HG02870 (cell line): ENCODE measurements around the gene PIAS3.
"Not testable (repeated sequence)": the region's sequence is repeated elsewhere in the genome, so short reads cannot be mapped to it uniquely, and the experiment has no call there.

Experiments used
- ATAC-seq: cut with Tn5 transposase; IDR thresholded peaks from one replicate; pipeline ENCODE4 v1.9.1; 2021; ENCODE audit warnings: mild to moderate bottlenecking, moderate library complexity; ENCODE audit not compliant: unreplicated experiment

The PIAS3 gene

DNA sequence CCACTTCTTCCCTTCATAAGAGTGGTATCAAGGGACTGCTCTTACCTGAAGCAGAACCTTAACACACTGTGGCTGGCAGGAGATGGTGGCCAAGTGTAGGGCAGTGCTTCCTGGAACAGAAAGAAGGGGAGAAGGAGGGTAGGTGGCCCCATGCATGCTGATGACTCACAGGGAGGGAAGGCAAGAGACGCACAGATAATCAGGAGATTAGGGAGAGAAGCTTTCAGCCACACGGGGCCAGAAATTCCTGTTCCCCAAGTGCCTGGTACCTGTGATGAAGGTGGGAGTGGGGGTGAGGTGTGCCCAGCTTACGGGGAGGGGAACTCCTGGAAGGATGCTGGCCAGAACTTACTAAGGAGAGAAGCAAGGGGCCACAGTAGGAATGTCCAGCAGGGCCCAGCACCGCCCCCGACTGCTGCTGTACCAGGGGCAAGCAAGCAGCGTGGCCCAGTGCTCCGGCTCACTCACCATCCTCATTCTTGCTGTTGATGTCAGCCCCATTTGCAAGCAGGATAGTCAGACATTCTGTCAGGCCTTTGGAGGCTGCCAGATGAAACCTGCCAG is 19.1 kb upstream of the PIAS3 start:
- no peak for ATAC-seq

DNA sequence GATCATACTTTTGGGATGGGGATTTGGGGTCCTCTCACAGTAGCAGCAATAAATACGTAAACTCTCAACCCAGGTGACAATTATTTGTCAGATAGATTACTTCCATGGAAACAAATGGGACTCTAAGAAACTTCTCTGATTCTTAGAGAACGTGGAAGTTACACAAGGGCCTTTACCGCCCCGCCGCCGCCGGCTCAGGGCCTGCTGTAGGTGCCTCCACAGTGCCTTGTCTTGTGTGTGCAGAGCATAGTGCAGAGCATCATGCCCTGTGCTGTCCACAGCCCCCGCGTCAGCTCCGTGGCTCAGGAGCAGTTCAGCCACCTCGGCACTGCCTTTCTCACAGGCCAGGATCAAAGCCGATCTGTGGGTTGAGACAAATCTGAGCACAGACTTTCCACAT is 15.8 kb upstream of the PIAS3 start:
- no peak for ATAC-seq

DNA sequence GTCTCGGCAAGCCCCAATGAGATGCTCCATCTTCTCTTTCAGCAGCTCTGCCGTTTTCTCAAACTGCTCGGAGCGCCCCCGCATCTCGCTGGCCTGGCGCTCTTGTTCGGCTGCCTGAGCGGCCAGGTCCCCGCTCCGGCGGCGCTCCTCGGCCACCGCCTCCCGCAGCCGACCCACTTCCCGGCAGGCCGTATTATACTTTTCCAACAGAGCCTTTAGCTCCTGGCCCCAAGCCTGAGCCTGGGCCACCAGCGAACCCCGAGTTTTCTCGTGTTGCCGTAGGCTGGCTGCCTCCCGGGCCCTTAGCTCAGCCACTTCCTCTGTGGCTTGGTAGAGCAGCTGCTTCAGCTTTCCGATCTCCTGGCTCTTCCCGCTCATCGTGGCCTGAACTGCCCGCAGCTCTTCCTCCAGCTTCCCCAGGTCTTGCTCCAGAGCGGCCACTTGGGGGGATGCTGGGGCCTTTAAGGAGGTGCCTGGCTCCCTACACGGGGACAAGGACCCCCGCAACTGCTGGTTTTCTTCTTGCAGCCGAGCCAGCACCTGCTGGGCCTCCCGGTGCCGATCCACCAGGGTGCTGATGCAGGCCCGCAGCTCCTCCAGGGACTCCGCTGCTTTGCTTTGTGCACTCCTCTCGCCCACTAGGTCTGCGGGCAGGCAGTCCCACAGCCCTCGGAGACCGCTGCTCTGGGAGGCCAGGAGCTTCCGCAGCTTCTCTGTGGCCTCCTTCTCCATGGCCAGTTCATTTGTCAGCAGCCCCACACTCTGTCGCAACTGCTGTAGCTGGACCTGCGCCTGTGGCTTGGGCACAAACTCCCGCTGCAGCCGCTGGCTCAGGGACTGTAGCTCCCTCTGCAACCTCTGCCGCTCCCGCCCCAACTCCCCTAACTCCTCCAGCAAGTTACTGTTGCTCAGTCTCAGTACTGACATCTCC is 13.4 kb upstream of the PIAS3 start:
- no peak for ATAC-seq

DNA sequence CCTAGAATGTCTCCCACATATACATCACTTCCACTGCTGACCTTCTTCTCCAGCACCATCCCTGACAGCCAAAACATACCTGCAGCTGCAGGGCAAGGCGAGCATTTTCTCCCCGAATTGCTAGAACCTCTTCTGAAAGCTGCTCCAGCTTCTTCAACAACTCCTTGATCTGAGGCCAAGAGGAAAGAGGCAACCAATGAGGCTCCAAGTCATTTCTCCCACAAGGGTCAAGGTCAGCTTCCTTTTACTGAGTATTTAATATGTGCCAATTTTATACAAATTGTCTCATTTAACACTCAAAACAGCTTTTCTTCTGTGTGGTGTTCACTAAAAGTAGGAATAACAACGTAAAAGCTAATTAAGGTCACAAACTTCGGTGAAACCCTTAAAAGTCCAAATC is 9.4 kb upstream of the PIAS3 start:
- no peak for ATAC-seq

DNA sequence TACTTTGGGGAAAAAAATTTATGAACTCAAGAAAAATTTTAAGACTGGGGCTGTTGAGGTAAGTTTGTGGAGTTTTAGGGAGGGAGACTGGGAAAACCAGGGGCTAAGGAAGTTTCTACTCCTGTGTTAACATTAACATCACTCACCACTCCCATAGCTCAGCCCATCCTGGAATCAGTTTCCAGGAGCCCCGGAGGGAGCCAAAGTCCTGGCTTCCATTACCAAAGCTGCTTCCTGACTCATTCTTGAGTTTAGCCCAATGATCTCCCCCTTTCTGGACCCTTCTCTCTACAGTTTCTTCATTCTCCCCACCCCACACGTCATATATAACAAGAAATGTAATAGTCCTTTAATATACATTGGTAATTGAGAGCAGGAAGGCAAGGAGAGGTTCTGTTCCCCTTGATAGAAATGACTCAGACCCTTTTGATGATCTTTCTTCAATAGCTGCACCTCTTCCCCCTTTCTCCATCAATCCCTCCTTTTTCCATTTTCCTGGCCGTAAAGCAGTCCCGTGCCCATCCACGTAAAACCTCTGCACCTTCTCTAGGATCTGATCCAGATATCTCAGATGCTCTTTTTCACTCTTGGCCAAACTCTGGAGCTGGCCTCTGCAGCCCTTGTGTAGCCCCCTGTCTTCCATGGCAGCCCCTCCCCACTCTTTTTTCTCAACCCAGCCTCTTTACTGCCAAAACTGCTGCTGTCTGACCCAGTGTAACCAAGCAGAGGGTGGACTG is 4.6 kb upstream of the PIAS3 start:
- no peak for ATAC-seq

DNA sequence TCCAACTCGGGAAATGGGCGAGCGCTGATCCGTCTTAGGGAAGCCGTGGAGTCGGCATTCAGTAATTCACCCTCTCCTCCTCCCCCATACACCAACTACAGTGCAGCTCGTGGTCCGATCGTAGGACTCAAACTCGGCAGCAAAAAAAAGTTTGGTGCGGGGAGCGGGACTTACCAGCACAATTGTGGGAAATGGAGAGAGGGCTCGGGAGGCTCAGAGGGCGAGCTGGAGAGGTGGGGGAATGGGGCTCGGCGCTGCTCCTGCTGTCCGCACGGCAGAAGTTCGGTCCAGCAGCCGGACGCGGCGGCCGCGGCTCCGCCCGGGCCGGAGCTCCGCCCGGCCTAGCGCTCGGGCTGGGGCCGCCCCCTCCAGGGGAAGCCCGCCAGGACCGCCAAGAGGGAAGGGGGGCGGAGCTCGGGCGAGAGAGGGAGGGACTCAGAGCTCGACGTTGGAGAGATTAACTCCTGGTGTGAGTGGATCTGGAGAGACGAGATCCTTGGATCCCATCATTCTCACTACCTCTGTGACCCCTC is 676 bp upstream of the PIAS3 start:
- ATAC-seq, result peak; percentile 68

DNA sequence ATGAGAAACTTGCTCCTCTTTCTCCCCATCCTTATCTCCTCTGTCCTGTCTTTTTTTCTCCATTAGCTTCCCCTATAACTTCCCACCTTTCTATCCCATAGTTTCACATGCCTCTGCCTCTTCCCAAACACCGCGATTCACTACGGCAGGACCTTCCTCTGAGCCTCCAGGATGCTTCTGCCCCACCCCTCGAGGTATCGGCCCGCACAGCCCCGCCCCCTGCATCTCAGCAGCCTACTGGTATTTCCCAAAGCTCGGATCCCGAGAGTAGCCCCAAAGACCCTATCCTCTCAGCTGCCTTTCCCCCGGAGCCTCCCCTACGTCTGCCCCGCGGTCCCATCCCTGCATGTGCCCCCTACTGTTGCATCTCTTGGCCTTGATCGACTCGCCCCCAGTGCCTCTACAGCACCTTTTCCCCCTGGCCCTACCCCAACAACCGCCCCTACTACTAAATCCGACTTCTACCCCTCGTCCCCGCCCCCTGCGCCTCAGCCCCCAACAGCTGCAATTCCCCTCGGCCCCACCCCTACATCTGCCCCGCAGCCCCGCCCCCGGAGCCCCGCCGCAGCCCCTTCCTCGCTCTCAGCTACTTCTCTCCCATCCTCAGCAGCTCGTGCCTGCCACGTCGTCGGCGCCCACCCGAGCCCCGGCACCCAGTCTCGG is 512 bp downstream of the PIAS3 start:
- peak; percentile 17 for ATAC-seq

DNA sequence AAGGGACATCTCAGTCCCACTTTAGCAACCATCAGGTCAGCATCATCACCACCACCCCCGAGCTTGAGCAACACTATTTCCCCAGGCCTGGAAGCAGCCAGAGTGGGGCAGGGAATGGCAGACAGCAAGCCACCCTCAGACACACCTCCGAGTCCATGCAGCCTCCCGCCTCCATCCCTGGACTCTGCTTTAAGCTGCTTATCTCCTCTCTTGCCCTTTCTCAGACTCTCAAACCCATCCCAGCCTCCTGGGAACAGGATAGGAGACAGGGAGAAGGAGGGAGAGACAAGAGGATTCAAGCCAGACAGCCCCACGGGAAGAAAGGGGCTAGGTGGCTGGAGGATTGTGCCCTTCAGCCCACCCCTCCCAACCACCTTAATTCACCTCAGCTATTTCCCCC is 1.7 kb downstream of the PIAS3 start:
- no peak for ATAC-seq

DNA sequence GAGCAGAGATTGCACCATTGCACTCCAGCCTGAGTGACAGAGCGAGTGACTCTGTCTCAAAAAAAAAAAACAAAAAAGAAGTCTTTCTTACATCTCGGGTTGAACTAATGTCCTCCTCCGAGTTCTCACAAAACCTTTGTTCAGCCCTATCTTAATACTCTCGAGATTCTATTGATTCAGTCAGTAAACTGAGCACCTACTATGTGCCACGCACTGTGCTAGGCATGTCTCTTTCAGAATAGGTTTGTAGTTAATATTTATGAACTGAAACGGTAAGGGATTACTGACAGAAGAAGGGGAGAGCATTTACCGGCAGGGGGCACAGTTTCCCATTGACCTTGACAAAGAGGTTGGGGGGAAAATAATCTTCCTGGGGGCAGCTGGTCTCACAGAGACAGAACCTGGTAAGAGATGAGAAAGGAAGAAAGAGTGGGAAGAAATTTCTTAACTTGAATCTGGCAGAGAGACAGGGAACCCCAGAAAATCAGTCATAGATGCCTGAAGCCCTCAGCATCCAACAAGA is 3.4 kb downstream of the PIAS3 start:
- ATAC-seq, result no peak

DNA sequence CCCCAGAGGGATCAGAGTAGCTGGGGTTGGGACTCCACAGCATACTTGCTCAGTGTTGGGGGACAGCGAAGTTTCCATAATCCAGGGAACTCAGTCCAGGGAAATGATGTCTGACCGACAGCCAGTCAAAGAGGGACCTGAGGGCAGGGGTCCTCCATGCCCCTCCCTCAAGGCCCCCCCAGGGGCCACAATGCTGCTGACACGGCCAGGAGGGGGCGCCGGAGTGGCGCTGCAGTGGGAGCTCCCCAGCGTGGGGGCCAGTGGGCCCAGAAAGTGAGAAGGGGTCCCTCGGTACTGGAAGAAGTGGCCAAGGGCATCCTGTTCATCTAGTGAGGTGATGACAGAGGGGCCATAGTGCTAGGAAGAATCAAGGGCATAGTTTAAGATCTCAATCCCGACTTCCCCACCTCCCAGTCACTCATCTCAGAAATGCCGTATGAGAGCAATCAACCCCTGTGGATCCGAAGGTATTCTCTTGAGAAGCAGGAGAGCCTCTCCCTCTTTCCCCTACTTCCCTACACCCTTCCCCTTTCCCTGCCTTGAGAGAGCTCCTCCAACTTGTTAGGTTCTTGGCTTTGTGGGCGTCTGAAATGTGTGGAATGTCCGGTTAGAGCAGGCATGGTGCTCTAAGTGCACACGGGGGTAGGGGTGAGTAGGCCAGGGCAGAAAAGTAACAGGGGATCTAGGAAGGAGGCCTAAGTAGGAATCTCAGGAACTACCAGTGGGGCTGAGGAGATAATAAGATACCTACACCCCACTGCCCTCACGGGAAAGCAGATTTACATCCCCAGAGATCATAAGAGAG is 9.3 kb downstream of the PIAS3 start:
- no peak for ATAC-seq

DNA sequence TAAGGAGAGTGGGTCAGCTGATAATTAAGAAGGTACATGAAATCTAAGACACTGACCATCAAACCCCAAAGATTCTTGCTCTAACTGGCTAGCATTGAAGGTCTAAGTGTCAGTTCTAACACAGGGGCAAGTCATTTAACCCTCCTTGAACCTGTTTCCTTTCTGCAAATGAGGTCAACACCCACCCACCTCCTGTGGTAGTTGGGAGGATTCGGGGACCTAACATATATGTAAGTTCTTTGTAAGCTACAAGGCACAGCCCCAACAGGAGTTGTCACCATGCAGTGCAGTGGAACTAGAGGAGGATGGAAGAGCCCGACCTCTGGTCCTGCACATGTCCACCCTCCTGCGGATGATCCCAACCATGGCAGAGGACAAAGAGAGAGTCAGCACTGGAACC is 11.1 kb downstream of the PIAS3 start:
- no peak for ATAC-seq

DNA sequence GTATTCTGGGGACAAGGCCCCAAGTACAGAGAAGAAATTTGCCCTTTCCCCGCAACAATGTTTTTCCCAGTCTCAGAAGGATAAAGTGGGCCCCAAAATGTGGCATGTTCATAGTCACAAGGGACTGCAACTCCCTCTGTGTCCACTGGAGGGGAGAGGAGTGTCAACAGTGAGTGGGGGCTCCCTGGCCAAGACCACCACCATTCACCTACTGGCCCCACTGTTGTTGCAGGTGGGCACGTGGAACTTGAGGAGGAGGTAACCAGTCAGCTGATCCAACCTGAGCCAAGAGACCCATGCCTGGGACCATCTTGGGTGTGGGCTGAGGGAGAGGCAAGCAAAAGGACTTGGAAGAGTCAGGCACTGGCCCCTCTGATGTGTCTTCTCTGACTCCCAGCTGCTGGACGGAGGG is 12.7 kb downstream of the PIAS3 start:
- no peak for ATAC-seq

DNA sequence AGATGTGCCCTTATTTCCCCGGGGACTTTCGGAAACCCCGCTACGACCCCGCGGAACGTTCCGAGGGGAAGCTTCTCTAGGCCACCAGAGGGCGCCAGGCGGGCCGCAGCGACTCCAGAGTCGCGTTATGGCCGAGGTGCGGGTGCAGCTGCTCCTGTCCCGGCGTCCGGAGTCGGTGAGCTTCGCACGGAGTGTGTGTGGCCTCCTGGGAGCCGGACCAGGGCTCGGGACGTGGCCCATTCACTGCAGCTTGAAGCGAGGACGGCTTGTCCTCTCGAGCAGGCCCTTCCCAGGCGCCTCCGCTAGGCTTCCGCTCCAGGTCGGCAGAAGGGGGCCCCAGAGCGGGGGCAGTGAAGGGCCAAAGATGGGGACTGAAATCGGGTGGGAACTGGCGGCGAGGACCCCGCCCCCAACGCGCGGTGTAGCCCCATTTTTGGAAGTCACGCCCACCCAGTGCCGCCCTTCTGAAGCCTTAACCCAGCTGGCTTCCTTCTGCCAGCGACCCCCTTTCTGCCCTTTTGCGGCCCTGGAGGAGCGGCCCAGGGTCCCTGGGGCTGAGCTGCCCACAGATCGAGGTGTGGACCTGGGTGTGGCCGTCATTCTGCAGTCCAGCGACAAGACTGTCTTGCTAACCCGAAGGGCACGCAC is 13.2 kb downstream of the PIAS3 start, which contains the start of gene NUDT17:
Gene NUDT17 (plus strand): TSS at position 117 of the 648 bp plus-strand sequence. CDS start 11 bp downstream, at position 128.
- peak; percentile 45 for ATAC-seq

DNA sequence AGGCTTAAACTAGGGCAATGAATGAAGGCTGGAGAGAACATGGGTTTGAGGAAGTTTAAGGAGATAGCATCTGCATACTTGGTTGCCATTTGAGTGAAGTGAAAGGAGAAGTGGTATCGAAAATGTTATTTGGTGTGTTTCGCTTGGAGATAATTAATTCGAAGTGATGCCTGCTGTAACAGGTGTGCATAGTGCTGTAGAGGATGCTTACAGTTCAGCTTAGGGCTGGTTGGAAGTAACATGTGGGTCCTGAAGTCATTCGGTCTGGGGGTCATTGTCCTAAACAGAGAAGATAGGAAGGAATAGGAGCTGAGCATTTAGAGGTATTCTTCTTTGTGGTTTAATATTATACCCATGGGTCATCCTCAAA is 13.8 kb downstream of the PIAS3 start:
- peak; percentile 77 for ATAC-seq

DNA sequence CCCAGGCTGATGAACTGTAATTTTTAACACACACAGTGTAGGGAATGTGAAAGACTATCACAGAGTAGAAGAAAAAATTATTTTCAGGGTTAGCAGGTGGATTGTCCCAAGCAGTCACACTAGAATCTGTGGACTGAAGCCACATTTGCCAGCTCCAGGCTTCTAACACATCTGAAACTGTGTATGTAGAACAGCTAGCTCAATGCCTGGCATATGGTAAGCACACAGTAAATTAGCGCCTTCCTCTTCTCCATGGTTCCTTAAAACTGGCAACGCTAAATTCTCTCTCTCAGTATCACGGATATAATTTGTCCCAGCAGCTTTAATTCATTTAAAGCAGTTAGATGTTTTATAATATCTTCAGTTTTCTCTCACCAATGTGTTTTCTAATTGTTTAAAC is 15.8 kb downstream of the PIAS3 start:
- no peak for ATAC-seq

DNA sequence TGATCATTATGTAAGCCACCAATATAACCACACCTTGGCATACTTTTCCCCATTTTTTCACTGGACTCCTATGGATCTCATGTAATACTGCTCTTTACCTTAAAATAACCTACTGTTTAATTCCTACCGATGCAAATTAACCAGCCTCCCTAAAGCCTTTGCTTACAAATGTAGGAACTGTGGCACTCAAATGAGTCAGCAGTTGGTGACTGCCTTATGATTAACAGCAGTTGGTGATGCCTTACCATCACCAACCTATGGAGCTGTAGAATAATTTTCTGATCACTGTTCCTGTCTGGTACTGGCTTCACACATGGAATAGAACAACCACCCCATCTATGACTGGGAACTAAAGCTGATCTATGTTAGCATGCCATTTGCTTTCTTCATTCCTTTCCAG is 21.2 kb downstream of the PIAS3 start:
- ATAC-seq, result no peak

DNA sequence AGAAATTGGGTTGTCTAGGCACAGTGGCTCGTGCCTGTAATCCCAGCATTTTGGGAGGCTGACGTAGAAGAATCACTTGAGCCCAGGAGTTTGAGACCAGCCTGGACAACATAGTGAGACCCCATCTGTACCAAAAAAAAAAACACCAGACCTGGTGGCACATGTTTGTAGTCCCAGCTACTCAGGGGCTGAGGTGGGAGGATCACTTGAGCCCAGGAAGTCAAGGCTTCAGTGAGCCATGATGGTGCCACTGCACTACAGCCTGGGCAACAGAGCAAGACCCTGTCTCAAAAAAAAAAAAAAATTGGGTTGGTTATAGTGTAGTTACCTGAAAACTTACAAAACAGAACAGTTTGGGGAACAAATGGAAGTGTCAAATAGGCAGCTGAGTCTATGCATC is 28.1 kb downstream of the PIAS3 start:
- not testable (repeated sequence) for ATAC-seq

DNA sequence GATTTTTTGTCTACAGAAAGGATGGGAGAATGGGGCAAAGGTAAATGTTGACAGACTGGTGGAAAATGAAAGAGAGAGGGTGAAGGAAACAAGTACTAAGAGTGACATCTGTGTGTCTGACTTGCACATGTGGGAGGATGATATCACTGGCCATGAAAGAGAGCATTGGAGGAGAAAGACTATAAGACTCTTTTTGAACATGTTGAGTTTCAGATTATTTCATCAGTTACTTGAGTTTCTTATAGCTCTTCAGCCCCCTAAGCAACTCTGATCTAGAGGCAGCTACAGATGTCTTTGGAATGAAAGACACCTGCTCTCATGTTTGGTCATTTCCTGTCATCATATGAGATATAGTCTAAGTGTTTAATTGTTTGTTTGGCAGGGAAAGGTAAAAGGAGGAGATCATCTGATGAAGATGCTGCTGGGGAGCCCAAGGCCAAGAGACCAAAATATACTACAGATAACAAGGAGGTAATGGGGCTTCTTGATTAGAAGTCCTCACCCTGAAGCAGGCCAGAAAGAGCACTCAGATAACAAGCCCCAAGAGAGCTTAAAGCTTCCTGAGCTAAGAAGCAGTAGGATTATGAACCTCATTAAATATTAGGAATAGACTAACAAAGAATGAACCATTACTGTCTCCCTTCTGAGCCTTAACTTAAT is 30.4 kb downstream of the PIAS3 start:
- ATAC-seq, result no peak

DNA sequence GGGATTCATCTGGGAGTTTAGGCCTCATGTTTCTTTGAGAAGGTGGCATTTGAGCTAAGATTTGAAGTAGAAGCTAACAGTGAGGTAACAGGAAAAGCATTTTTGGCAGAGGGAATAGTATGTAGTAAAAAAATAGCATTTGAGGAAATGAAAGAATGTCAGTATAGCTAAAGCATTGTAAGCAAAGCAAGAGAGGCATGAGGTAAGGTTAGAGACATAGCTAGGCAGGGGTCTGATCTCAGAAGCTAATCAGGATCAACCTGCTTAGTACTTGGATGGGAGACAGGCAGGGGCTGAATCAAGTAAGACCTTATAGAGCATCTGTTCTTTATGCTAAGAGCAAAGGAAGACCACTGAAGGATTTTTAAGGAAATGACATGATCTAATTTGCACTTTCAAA is 30.9 kb downstream of the PIAS3 start:
- ATAC-seq, result no peak
